Upper lobe of left lung (tissue), 4 donors: ENCODE data around the gene TPD52L1.

ENCODE experiments used
- POLR2A ChIP-seq, 4 donors: fragments of 450-650 bp; IDR thresholded peaks; one replicate each; pipeline ENCODE4 v1.5.1; 2016 to 2017; ENCODE audit warnings: antibody characterized with exemption in 4 of 4, mild to moderate bottlenecking in 2 of 4
- TF ChIP-seq, protein P1 (sequence below), 6 experiments: fragments of 450-650 bp in 4 of 6; fragments of 200-600 bp in 2 of 6; sonication (generic) in 2 of 6; IDR thresholded peaks; one replicate each; pipeline ENCODE4 v1.5.1; 2016 to 2019; ENCODE audit warnings: antibody characterized with exemption in 6 of 6

DNA sequence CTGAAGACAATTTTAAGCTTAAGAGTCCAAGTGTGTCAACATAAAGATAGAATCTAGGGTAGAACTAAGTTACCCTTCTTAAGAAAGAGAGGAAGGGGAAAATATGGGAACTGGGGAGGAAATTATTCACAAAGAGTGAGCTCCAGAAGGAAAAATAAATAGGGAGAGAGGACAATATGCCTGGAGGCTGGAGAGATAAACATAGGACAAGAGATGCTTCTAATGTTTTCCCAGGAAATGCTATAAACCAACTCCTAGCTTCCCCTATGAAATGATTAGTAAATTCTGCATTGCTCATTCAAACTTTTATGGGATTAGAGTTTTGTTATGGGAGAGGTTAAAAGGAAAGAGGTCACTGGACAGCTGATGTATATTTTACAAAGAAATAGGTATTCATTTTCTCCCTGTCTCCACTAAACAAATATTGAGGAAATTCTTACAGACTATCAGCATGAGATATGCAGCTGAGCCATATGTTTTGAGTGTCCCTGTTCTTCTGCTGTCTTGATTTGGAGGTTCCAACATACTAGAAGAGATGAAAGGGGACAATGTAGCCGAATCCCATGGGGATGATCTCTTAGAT, 22.0 kb downstream of the TPD52L1 start:
- TF ChIP-seq, protein P1, sequence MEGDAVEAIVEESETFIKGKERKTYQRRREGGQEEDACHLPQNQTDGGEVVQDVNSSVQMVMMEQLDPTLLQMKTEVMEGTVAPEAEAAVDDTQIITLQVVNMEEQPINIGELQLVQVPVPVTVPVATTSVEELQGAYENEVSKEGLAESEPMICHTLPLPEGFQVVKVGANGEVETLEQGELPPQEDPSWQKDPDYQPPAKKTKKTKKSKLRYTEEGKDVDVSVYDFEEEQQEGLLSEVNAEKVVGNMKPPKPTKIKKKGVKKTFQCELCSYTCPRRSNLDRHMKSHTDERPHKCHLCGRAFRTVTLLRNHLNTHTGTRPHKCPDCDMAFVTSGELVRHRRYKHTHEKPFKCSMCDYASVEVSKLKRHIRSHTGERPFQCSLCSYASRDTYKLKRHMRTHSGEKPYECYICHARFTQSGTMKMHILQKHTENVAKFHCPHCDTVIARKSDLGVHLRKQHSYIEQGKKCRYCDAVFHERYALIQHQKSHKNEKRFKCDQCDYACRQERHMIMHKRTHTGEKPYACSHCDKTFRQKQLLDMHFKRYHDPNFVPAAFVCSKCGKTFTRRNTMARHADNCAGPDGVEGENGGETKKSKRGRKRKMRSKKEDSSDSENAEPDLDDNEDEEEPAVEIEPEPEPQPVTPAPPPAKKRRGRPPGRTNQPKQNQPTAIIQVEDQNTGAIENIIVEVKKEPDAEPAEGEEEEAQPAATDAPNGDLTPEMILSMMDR (IDR thresholded peaks at IDR 0.05): no peak
- TF ChIP-seq POLR2A (IDR thresholded peaks at IDR 0.05): no peak
